DMS79 (cell line): ENCODE results near the gene MEF2D.

ENCODE experiments used
- DNase-seq: peaks from one replicate; lab custom pipeline; 2025; lab: John Stamatoyannopoulos, UW

The MEF2D gene

GRCh38 chr1:156468693-156469345 is 31.8 kb downstream of the MEF2D start:
- DNase-seq, result no peak

GRCh38 chr1:156467906-156468305 is 32.7 kb downstream of the MEF2D start:
- no peak for DNase-seq

DNA sequence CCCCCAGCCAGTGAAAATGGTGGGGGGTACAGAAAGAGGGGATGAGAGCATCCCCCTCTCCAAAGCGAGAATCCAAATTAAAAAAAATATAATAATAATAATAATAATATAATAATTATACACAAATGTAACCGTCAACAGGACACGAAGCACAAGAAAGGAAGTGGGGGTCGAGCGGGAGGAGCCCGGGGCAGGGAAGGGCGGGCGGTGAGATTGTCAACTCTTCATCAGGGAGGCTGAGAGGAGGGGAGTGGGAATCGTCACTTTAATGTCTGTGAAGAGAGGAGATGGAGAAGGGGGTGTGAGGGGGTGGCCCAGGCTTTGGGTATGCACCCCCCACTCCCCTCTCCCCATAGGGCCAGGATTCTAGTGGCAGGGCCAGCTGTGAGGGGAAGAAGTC is 33.2 kb downstream of the MEF2D start:
- DNase-seq, result no peak

GRCh38 chr1:156465747-156466365 is 34.7 kb downstream of the MEF2D start:
- no peak for DNase-seq

DNA sequence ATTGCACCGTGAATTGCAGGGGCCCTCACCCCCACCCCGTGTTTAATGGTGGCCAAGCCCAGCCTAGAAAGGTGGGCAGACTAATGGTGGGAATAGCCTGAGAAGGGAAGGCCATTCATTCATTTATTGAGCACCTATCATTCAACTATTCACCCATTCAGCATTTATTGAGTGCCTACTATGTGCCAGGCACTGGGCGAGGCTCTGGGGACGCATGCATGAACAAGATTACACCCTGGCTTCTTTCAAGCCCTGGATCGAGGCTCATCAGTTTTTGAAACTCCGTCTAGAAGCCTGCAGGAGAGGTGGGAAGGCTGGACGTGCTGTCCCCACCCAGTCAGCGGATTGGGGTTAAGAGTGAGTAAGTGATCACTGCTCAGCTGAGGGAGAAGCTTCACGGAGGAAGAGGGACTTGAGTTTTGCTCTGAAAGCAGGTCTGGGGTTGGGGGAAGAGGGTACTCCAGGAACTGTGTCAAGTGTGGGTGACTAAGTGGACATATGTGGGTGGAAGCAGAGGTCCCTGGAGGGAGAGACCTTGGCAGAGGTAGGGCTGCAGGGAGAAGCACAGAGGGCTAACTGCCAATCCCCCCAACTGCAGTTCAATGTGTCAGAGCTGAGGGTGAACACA is 35.6 kb downstream of the MEF2D start:
- no peak for DNase-seq

DNA sequence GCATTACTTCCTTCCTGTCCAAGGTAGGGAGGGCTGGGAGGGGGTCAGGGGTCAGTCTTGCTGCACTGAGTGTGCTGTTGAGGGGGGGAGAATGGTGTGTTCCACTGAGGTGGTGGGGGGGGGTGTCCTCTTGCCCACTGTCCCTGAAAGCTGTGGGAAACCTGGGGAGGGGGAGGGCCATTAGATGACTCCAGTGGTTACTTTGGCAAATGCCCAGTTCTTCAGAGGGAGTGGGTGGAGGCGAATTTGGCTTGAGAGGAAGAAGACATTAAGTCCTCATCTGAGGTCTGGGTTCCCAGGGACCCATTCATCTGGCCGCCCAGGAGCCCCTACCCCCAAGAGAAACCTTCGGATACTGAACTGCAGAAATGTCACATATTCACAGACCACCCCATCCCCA is 36.2 kb downstream of the MEF2D start:
- DNase-seq, result no peak

GRCh38 chr1:156463874-156464273 is 36.7 kb downstream of the MEF2D start:
- no peak for DNase-seq

- DNase-seq, result no peak
Observed at GRCh38 chr1:156462954-156463795, 37.4 kb downstream of the MEF2D start.

GRCh38 chr1:156461781-156462647 is 38.6 kb downstream of the MEF2D start:
- no peak for DNase-seq

- no peak for DNase-seq
Observed at GRCh38 chr1:156461109-156461508, 39.5 kb downstream of the MEF2D start.

- no peak for DNase-seq
Observed at GRCh38 chr1:156460525-156460924, 40.0 kb downstream of the MEF2D start.

DNA sequence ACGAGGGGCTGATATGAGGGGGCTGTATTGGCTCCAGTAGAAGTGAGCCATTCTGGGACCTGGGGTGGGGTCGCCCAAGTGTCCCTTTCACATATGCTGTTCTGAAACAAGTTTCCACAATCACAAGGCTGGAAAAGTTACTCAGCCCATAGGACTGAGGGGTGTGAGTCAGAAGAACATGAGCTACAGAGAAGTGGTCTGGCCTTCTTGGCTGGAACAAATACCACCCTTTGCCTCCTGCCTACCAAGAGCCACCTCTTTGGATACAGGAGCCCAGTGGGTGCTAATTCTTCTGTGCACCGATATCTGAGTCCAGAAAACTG is 42.4 kb downstream of the MEF2D start:
- no peak for DNase-seq

DNA sequence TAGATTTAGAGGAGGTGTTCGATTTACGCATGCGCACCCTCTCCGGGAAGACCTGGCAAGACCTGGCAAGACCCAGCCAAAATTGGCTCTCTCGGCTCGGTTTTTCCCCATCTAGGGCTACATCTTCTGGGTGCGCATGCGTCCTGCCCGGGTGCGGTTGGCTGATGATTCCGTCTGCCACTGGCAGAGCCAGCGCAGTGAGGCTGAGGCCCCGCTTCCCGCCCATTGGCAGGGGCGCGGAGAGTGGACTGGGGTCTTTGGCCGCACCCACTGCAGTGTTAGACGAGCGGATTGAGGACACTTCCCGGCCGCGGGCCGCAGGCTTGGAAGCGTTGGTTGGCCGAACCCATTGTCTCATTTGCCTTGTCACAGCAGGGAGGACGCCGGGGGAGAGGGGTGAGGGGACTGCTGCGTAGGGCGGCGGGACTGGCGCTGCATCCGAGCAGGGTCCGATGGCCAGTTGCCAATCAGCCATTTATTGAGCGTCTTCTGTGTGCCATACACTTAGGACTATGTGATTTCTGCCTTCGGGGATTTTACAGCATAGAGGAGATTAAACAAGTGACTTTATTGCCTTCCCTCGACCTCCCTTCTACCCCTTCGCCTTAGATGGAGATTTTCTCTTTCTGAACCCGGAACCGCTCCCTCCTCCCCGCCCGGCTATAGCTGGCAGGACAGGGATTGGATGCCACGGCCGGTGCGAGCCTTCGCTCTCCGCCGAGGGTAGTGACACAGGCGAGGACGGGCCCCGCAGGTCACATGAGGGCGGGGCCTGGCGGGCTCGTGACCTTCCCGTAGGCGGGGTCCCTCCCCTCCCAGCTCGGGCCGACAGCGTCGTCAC is 43.7 kb downstream of the MEF2D start:
- peak; percentile 98 for DNase-seq

DNA sequence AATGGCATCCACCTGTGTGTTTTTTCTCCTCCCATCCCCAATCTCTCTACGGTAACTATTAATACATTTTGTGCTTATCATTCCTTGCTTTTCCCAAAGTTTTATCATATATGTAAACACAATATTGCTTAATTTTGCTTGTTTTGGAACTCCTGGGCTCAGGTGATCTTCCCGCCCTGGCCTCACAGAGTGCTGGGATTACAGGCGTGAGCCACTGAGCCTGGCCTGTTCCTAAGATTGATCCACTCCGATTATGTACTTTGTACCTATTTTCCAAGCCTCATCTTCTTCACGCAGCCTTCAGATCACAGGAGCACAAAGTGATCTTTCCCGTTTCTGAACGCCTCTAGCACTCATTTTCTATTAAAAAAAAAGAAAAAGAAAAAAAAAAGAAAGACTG is 45.2 kb downstream of the MEF2D start:
- no peak for DNase-seq

- DNase-seq, result no peak
Observed at GRCh38 chr1:156452907-156453306, 47.7 kb downstream of the MEF2D start.

DNA sequence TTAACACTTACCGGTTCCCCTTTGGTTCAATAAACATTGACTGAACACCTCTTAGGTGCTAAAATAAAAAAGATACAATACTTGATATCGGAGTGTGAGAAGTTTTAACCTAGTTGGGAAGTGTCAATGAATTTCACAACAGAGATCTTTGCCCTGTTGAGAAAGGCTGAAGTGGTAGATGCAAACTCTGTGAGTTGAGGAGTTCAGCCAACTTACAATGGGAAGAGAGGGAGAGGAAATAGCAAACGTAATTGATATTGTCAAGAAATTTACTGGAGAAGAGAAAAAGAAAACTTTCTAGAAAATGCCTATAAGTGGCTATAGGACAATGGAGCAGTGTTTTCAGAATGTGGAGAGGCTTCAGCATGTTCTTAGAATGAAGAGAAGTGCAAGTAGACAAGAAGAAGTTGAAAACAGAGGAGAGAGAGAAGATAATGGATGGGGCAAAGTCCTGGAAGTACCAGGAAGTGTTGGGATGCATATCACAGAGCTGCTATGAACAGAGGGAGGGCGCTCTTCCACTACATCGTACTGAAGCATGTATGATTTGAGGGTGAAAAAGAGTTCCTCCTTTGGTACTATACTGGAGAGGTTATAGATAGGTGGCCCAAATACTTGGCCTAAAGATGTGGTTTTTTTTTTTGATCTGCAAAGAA is 48.9 kb downstream of the MEF2D start:
- no peak for DNase-seq

DNA sequence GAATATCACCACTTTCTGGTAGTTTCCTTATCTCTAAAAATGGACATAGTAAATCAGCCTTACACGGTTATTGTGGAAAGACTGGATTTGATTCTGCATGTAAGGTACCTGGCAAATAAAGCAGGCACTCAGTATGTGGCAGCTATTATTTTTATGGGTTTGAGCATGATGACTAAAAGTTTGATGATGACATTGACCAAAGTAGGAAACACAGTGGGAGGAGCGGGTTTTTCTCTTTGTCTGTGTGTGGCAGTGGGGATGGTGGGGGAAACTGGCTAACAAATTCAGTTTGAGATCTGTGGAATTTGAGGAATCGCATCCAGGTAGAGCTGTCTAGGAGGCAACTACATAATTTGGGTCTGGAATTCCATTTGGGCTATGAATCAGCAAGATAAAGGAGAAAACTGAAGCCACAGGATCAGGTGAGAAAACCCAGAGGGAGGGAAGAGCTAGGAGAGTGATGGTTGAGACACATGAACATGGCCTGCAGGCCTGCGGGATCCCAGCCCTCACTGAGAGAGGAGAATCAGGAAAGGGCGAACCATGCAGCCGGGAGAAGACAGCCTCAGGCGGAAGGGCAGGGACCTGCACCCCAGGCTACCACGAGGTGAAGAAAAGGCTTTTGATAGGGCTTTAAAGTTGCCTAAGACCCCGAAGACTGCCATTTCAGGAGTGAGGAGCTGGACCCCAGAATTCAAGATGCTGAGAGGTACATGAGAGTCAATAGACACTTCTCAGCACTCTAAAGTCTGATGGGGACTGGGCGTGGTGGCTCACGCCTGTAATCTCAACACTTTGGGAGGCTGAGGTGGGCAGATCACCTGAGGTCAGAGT is 52.2 kb downstream of the MEF2D start:
- DNase-seq, result no peak

DNA sequence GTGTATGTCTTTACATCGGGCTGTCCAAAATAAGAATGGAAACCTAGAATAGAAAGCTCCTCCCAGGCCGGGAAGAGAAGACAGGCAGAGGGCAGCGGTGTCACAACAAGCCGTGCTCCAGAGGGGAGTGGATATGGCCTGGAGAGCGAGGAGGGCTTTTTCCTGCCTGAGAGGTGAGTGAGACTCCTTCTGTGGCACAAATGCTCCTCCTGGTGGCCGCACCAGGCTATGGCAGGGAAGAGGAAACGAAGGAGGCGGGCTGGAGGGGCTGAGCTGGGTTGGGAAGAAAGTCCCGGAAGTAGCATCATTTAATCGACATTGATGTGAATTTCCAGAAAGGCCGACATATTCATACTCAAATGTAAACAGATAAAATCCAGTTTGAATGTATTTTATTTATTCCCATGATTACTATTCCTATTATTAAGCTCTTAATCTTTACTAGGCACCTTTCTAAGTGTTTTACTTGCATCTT is 54.7 kb downstream of the MEF2D start:
- DNase-seq, result peak; percentile 74

GRCh38 chr1:156444407-156445001 is 56.1 kb downstream of the MEF2D start:
- no peak for DNase-seq
